ENCODE measurements around the gene PRSS27.

DNA sequence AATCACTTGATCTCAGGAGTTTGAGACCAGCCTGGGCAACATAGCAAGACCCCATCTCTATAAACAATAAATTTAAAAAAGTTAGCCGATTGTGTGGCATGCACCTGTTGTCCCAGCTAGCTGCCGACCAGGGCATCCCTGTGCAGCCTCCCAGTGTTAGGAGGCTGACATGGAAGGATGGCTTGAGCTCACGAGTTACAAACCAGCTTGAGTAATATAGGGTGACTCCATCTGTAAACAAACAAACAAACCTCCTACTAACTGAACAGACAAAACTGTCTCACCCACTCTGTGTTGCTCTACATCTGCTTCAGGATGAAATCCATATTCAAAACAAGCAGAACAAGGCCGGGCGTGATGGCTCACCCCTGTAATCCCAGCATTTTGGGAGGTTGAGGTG lies 6.9 kb upstream of the PRSS27 start:
- TF ChIP-seq, protein P1, sequence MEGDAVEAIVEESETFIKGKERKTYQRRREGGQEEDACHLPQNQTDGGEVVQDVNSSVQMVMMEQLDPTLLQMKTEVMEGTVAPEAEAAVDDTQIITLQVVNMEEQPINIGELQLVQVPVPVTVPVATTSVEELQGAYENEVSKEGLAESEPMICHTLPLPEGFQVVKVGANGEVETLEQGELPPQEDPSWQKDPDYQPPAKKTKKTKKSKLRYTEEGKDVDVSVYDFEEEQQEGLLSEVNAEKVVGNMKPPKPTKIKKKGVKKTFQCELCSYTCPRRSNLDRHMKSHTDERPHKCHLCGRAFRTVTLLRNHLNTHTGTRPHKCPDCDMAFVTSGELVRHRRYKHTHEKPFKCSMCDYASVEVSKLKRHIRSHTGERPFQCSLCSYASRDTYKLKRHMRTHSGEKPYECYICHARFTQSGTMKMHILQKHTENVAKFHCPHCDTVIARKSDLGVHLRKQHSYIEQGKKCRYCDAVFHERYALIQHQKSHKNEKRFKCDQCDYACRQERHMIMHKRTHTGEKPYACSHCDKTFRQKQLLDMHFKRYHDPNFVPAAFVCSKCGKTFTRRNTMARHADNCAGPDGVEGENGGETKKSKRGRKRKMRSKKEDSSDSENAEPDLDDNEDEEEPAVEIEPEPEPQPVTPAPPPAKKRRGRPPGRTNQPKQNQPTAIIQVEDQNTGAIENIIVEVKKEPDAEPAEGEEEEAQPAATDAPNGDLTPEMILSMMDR (conservative IDR thresholded peaks at IDR 0.05): no peak
- no peak for TF ChIP-seq EZH2 (IDR thresholded peaks at IDR 0.05; ENCODE audit: low read depth)

Data from PC-9 (cell line).